Measurements from ENCODE around the gene MIPOL1.
"Not testable (repeated sequence)": the region's sequence is repeated elsewhere in the genome, so short reads cannot be mapped to it uniquely, and the experiment has no call there.

The MIPOL1 gene

GRCh38 chr14:37546621-37547447 lies 349.1 kb downstream of the MIPOL1 start:
- Histone ChIP-seq H3K36me3 (ENCODE audit: control insufficient read depth, insufficient read depth, low read length) (no peaks in the 10 kb centered on the region), H3K27me3 (replicated peaks; ENCODE audit: control insufficient read depth, insufficient read depth, low read length) (no peaks in the 10 kb centered on the region), H3K4me3 (replicated peaks; ENCODE audit: low read depth, low read length) (no peak overlapping the region)
- no peak for TF ChIP-seq CTCF (IDR thresholded peaks at IDR 0.05; ENCODE audit: insufficient read depth, low read length, poor library complexity, severe bottlenecking)
- no peak for DNase-seq (ENCODE audit: extremely low read depth, insufficient read length)

- H3K36me3 ChIP-seq (ENCODE audit: control insufficient read depth, insufficient read depth, low read length): no peaks in the 10 kb centered on the region
- no peak for DNase-seq (ENCODE audit: extremely low read depth, insufficient read length)
- no peaks in the 10 kb centered on the region for H3K27me3 ChIP-seq (replicated peaks; ENCODE audit: control insufficient read depth, insufficient read depth, low read length)
- no peak overlapping the region for H3K4me3 ChIP-seq (replicated peaks; ENCODE audit: low read depth, low read length)
- no peak for TF ChIP-seq CTCF (IDR thresholded peaks at IDR 0.05; ENCODE audit: insufficient read depth, low read length, poor library complexity, severe bottlenecking)
These were observed 352.8 kb downstream of the MIPOL1 start for GRCh38 chr14:37550511-37550910.

- no peak for DNase-seq (ENCODE audit: extremely low read depth, insufficient read length)
- Histone ChIP-seq H3K27me3 (replicated peaks; ENCODE audit: control insufficient read depth, insufficient read depth, low read length) (no peaks in the 10 kb centered on the region), H3K4me3 (replicated peaks; ENCODE audit: low read depth, low read length) (no peak overlapping the region), H3K36me3 (ENCODE audit: control insufficient read depth, insufficient read depth, low read length) (no peaks in the 10 kb centered on the region)
- no peak for TF ChIP-seq CTCF (IDR thresholded peaks at IDR 0.05; ENCODE audit: insufficient read depth, low read length, poor library complexity, severe bottlenecking)
These were observed 353.4 kb downstream of the MIPOL1 start for GRCh38 chr14:37551119-37551518.

- no peak for TF ChIP-seq CTCF (IDR thresholded peaks at IDR 0.05; ENCODE audit: insufficient read depth, low read length, poor library complexity, severe bottlenecking)
- Histone ChIP-seq H3K4me3 (replicated peaks; ENCODE audit: low read depth, low read length) (no peak overlapping the region), H3K36me3 (ENCODE audit: control insufficient read depth, insufficient read depth, low read length) (no peaks in the 10 kb centered on the region), H3K27me3 (replicated peaks; ENCODE audit: control insufficient read depth, insufficient read depth, low read length) (no peaks in the 10 kb centered on the region)
- DNase-seq (ENCODE audit: extremely low read depth, insufficient read length): no peak
These were observed 356.3 kb downstream of the MIPOL1 start for GRCh38 chr14:37553935-37554550.

- H3K36me3 ChIP-seq (ENCODE audit: control insufficient read depth, insufficient read depth, low read length); DNase-seq (ENCODE audit: extremely low read depth, insufficient read length); H3K4me3 ChIP-seq (replicated peaks; ENCODE audit: low read depth, low read length); H3K27me3 ChIP-seq (replicated peaks; ENCODE audit: control insufficient read depth, insufficient read depth, low read length): not testable (repeated sequence)
These were observed 357.9 kb downstream of the MIPOL1 start for GRCh38 chr14:37555596-37555995.

GRCh38 chr14:37558740-37559139 lies 361.0 kb downstream of the MIPOL1 start:
- no peaks in the 10 kb centered on the region for H3K27me3 ChIP-seq (replicated peaks; ENCODE audit: control insufficient read depth, insufficient read depth, low read length)
- TF ChIP-seq CTCF (IDR thresholded peaks at IDR 0.05; ENCODE audit: insufficient read depth, low read length, poor library complexity, severe bottlenecking): no peak
- H3K4me3 ChIP-seq (replicated peaks; ENCODE audit: low read depth, low read length): no peak overlapping the region
- no peak for DNase-seq (ENCODE audit: extremely low read depth, insufficient read length)
- H3K36me3 ChIP-seq (ENCODE audit: control insufficient read depth, insufficient read depth, low read length): no peaks in the 10 kb centered on the region
